ENCODE measurements around the gene TMEM184A.

- TF ChIP-seq CTCF (IDR thresholded peaks at IDR 0.05): no peak
- TF ChIP-seq POLR2A (IDR thresholded peaks at IDR 0.05): no peak
These were observed 46.4 kb upstream of the TMEM184A start for GRCh38 chr7:1602386-1602785.
